Adipocyte (in vitro differentiated cells): ENCODE data around the gene CDX2.
"Not testable (repeated sequence)": the region's sequence is repeated elsewhere in the genome, so short reads cannot be mapped to it uniquely, and the experiment has no call there.

Source experiments
- DNase-seq: peaks from one replicate; pipeline ENCODE4 v3.0.0-alpha.2; 2015; ENCODE audit warnings: low read depth
- H3K27me3 ChIP-seq: replicated peaks from 2 replicates; pipeline ENCODE4 v1.7.0; 2013; ENCODE audit warnings: mild to moderate bottlenecking, low read length, moderate library complexity; ENCODE audit not compliant: control insufficient read depth, insufficient read depth
- H3K36me3 ChIP-seq: 2 replicates; pipeline ENCODE4 v1.7.0; 2013; ENCODE audit warnings: low read length, mild to moderate bottlenecking, moderate library complexity; ENCODE audit not compliant: control insufficient read depth, insufficient read depth, severe bottlenecking
- H3K4me1 ChIP-seq: 2 replicates; pipeline ENCODE4 v1.7.0; 2013; ENCODE audit warnings: mild to moderate bottlenecking, low read length, moderate library complexity; ENCODE audit not compliant: control insufficient read depth, insufficient read depth
- H3K4me3 ChIP-seq: 2 replicates; pipeline ENCODE4 v1.7.0; 2013; ENCODE audit warnings: mild to moderate bottlenecking, low read length, moderate library complexity
- H3K9ac ChIP-seq: 2 replicates; pipeline ENCODE4 v1.7.0; 2013; ENCODE audit warnings: mild to moderate bottlenecking, low read length, moderate library complexity
- H3K9me3 ChIP-seq: 2 replicates; pipeline ENCODE4 v1.7.0; 2013; ENCODE audit warnings: mild to moderate bottlenecking, low read length, moderate library complexity; ENCODE audit not compliant: control insufficient read depth

The CDX2 gene

DNA sequence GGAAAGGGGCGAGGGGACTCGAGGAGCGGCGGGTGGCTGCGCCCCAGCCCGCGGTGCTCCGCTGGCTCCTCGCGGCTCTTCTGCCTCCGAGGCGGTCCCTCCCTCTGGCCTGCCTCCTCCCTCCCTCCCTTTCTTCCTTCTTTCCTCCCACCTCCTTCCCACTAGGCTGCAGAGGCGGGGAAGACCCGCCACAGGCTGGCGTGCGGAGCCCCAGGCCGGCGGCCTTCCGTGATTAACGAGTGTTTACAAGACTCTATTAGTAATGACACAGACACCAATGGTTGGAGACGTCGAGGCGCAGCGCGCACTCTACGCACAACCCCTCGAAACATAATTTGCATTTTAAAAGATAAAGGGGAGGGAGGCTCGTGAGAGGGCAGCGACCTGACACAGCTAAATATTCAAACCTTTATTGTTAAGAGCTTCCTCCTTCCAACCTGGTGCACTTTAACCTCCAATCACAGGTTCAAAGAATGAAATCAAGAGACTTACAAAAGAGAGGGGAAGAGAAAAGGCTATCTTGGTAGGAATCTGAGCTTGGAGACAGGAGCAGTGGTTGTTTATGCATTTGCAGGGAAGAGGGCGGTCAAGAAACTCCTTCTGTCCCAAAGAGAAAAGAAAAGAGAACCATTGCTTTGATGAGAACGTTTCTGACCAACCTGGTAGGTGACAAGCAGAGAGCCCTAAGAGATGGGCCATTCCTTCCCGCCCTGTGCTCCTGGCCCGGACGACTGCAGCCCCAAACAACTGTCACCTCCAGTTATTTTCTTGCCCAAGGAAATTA, at the start of gene CDX2:
CDX2 (minus strand) TSS at position 234 of the 784 bp plus-strand sequence. CDS start 309 bp downstream, outside the sequence.
- H3K4me1 ChIP-seq, result no peaks in the 10 kb centered on the region
- no peak within 1 kb of the TSS for H3K9ac ChIP-seq
- no peaks in the 10 kb centered on the region for H3K36me3 ChIP-seq
- H3K27me3 ChIP-seq, result peaks cover 80% of the 10 kb centered on the region
- H3K9me3 ChIP-seq, result peaks cover under 1% of the 10 kb centered on the region
- H3K4me3 ChIP-seq, result no peak within 1 kb of the TSS
- no peak for DNase-seq

DNA sequence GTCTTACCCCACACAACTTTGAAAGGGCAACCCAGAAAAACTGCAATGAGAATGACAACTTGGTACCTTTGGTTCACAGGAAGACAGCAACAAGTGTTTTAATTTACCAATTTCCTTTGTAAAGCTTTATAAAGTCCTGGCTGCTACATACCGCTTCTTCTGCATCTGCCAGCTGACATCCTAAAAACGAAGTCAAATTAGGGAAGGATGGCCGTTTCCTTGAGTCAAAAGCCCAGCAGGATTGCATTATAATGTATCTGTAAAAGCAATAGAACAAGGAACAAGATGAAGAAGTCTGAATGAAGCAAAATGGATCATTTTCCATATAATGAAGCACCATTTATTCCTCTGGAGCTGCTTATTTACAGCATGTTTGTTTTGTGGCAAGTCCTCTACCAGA, 45.2 kb upstream of the CDX2 start:
- H3K9ac ChIP-seq, result no peak overlapping the region
- no peak overlapping the region for H3K4me3 ChIP-seq
- H3K9me3 ChIP-seq, result no peaks in the 10 kb centered on the region
- peaks cover 34% of the 10 kb centered on the region for H3K27me3 ChIP-seq
- H3K36me3 ChIP-seq, result no peaks in the 10 kb centered on the region
- no peaks in the 10 kb centered on the region for H3K4me1 ChIP-seq
- no peak for DNase-seq

GRCh38 chr13:28013482-28013881, 44.4 kb upstream of the CDX2 start:
- Histone ChIP-seq H3K9ac (no peak overlapping the region), H3K36me3 (no peaks in the 10 kb centered on the region), H3K27me3 (peaks cover 36% of the 10 kb centered on the region), H3K4me3 (no peak overlapping the region), H3K4me1 (no peaks in the 10 kb centered on the region), H3K9me3 (no peaks in the 10 kb centered on the region)
- DNase-seq, result no peak

DNA sequence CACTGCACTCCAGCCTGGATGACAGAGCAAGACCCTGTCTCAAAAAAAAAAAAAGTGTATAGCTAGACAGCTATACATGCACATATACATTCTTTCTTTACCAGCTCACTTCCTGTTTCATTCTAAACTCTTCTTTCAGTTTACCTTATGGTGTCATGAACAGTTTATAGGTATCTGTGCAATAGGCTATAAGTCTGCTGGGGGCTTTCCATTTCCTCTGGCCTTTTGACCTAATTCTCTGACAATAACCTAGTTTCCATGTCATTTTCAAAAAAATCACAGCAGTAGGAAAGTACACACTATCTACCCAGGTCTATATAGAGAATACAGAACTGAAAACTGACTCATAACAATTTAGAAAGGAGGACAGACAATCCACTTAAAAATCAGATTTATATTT, 43.8 kb upstream of the CDX2 start:
- no peaks in the 10 kb centered on the region for H3K9me3 ChIP-seq
- DNase-seq, result no peak

DNA sequence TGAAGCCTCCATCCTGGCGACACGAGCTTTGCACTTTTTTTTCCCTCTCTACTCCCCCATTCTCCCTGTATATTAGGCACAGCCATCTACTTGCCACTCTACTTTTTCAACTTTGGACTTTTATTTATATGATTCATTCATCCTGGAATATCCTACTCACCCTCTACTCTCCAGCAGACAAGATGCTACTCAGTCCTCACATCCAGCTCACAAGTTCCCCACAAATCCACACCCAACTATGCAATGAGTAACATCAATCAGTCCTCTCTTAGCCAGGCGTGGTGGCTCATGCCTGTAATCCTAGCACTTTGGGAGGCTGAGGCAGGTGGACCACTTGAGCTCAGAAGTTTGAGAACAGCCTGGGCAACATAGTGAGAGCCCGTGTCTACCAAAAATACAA, 43.3 kb upstream of the CDX2 start:
- no peak for DNase-seq
- Histone ChIP-seq H3K9ac (no peak overlapping the region), H3K9me3 (no peaks in the 10 kb centered on the region), H3K4me3 (no peak overlapping the region), H3K27me3 (peaks cover 36% of the 10 kb centered on the region), H3K36me3 (no peaks in the 10 kb centered on the region), H3K4me1 (no peaks in the 10 kb centered on the region)

More for the DNA sequence above, 43.8 kb upstream of the CDX2 start:
- H3K27me3 ChIP-seq, result peaks cover 36% of the 10 kb centered on the region
- H3K4me1 ChIP-seq, result no peaks in the 10 kb centered on the region
- no peak overlapping the region for H3K9ac ChIP-seq
- H3K4me3 ChIP-seq, result no peak overlapping the region
- H3K36me3 ChIP-seq, result no peaks in the 10 kb centered on the region

GRCh38 chr13:28010046-28010445, 40.9 kb upstream of the CDX2 start:
- no peak overlapping the region for H3K9ac ChIP-seq
- H3K27me3 ChIP-seq, result peaks cover 27% of the 10 kb centered on the region
- H3K36me3 ChIP-seq, result no peaks in the 10 kb centered on the region
- no peaks in the 10 kb centered on the region for H3K9me3 ChIP-seq
- no peak for DNase-seq
- no peaks in the 10 kb centered on the region for H3K4me1 ChIP-seq
- no peak overlapping the region for H3K4me3 ChIP-seq

- not testable (repeated sequence) for H3K9me3 ChIP-seq, H3K9ac ChIP-seq, H3K4me1 ChIP-seq, H3K4me3 ChIP-seq, H3K36me3 ChIP-seq, DNase-seq
- peaks cover 22% of the 10 kb centered on the region for H3K27me3 ChIP-seq
Measured at GRCh38 chr13:28005016-28005415, 35.9 kb upstream of the CDX2 start.

DNA sequence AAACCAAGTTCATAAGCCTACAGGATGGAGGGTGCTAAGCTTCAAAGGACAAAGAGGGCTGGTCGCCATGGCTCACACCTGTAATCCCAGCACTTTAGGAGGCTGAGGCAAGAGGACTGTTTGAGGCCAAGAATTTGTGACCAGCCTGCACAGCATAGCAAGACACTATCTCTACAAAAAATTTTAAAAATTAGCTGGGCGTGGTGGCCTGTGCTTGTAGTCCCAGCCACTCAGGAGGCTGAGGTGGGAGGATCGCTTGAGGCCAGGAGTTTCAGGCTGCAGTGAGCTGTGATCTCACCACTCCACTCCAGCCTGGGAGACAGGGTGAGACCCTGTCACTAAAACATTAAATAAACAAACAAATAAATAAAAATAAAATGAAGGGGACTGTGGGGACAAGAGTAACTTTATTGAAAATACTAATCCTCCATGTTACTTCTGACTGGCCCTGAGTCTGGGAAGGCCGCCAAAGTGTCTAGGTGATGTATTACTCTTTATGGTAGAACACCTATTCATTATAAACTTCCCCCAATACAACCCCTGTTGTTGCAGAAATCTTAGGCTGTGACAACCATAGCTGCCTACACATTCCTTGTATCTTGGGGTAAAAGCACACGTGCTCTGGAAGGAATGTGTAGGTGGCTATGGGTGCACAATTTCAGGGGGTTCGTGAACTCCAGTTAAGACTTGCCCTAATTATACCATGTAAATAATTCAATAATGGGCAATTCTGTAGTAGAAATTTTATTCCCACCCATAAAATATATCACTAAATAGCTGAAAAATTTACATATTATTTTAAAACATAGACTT, 34.0 kb upstream of the CDX2 start:
- Histone ChIP-seq H3K4me1 (no peaks in the 10 kb centered on the region), H3K9ac (no peak overlapping the region), H3K9me3 (no peaks in the 10 kb centered on the region)

GRCh38 chr13:28001837-28002473, 32.8 kb upstream of the CDX2 start:
- Histone ChIP-seq H3K4me3 (no peak overlapping the region), H3K9me3 (no peaks in the 10 kb centered on the region), H3K27me3 (peaks cover 14% of the 10 kb centered on the region), H3K4me1 (no peaks in the 10 kb centered on the region), H3K36me3 (no peaks in the 10 kb centered on the region), H3K9ac (no peak overlapping the region)
- no peak for DNase-seq

More for the DNA sequence above, 34.0 kb upstream of the CDX2 start:
- Histone ChIP-seq H3K4me3 (no peak overlapping the region), H3K36me3 (no peaks in the 10 kb centered on the region), H3K27me3 (peaks cover 14% of the 10 kb centered on the region)
- no peak for DNase-seq

- H3K4me1 ChIP-seq, result no peaks in the 10 kb centered on the region
- peaks cover 14% of the 10 kb centered on the region for H3K27me3 ChIP-seq
- H3K9ac ChIP-seq, result no peak overlapping the region
- no peak overlapping the region for H3K4me3 ChIP-seq
- H3K9me3 ChIP-seq, result no peaks in the 10 kb centered on the region
- no peaks in the 10 kb centered on the region for H3K36me3 ChIP-seq
- no peak for DNase-seq
Measured at GRCh38 chr13:28001049-28001448, 31.9 kb upstream of the CDX2 start.

- DNase-seq, result no peak
- Histone ChIP-seq H3K4me3 (no peak overlapping the region), H3K9me3 (no peaks in the 10 kb centered on the region), H3K36me3 (no peaks in the 10 kb centered on the region), H3K27me3 (peaks cover 14% of the 10 kb centered on the region), H3K9ac (no peak overlapping the region), H3K4me1 (no peaks in the 10 kb centered on the region)
Measured at GRCh38 chr13:28000567-28000966, 31.5 kb upstream of the CDX2 start.
